AG10803 (cell line): ENCODE results near the gene MAIP1.
"Not testable (repeated sequence)": the region's sequence is repeated elsewhere in the genome, so short reads cannot be mapped to it uniquely, and the experiment has no call there.

Experiments
- DNase-seq: peaks from one replicate; pipeline ENCODE4 v3.0.0; 2010; ENCODE audit warnings: low read depth
- H3K4me3 ChIP-seq: 2 replicates; pipeline ENCODE4 v1.5.1; 2011; ENCODE audit warnings: mild to moderate bottlenecking, low read length, control low read depth
- TF ChIP-seq, protein P1 (sequence below): conservative IDR thresholded peaks from 2 replicates; pipeline ENCODE4 v1.5.1; 2011; ENCODE audit warnings: mild to moderate bottlenecking, low read length, control low read depth, inconsistent platforms

MAIP1 gene

DNA sequence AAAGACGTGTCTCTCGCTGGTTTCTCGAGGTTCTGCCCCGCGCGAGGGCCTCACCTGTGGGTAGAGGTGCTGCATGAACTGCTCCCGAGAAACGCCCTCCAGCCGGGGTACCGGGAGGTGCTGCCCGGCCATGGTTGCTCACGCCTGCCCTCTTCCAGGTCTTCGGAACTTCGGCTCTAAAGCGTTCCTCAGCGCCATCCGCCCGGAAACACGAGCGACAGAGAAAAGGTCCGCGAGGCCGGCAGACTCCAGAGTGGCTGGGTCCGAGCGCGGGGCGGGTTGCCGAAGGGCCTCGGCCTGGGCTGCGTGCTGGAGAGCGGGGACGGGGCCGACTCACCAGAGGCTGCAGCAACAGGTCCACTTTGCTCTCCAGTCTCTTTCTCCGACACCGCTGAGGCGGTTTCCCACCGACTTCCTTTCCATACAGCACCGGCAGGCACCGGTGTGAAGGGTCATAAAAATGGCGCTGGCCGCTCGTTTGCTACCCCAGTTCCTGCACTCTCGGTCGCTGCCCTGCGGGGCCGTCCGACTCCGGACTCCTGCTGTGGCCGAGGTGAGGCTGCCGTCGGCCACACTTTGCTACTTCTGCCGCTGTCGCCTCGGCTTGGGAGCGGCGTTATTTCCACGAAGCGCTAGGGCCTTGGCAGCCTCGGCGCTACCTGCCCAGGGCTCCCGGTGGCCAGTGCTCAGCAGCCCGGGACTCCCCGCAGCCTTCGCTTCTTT is at the start of gene MAIP1, which contains the start of gene TYW5:
TSS of gene MAIP1 (plus strand) at position 244 of the 723 bp plus-strand sequence. CDS start at position 461, 217 bp downstream.
TSS of gene TYW5 (minus strand) at position 153 of the 723 bp plus-strand sequence. CDS start at position 132, 21 bp downstream.
- peak within 1 kb of the TSS; percentile 92 for H3K4me3 ChIP-seq
- DNase-seq = peak; percentile 84
- TF ChIP-seq, protein P1, sequence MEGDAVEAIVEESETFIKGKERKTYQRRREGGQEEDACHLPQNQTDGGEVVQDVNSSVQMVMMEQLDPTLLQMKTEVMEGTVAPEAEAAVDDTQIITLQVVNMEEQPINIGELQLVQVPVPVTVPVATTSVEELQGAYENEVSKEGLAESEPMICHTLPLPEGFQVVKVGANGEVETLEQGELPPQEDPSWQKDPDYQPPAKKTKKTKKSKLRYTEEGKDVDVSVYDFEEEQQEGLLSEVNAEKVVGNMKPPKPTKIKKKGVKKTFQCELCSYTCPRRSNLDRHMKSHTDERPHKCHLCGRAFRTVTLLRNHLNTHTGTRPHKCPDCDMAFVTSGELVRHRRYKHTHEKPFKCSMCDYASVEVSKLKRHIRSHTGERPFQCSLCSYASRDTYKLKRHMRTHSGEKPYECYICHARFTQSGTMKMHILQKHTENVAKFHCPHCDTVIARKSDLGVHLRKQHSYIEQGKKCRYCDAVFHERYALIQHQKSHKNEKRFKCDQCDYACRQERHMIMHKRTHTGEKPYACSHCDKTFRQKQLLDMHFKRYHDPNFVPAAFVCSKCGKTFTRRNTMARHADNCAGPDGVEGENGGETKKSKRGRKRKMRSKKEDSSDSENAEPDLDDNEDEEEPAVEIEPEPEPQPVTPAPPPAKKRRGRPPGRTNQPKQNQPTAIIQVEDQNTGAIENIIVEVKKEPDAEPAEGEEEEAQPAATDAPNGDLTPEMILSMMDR = peak; percentile 19

- TF ChIP-seq, protein P1 = no peak
These were observed 48.2 kb upstream of the MAIP1 start for GRCh38 chr2:199907008-199907714.

GRCh38 chr2:199910338-199911051 is 44.9 kb upstream of the MAIP1 start:
- TF ChIP-seq, protein P1 = no peak
- DNase-seq = no peak

More at GRCh38 chr2:199907008-199907714, 48.2 kb upstream of the MAIP1 start:
- no peak for DNase-seq
- no peak overlapping the region for H3K4me3 ChIP-seq

DNA sequence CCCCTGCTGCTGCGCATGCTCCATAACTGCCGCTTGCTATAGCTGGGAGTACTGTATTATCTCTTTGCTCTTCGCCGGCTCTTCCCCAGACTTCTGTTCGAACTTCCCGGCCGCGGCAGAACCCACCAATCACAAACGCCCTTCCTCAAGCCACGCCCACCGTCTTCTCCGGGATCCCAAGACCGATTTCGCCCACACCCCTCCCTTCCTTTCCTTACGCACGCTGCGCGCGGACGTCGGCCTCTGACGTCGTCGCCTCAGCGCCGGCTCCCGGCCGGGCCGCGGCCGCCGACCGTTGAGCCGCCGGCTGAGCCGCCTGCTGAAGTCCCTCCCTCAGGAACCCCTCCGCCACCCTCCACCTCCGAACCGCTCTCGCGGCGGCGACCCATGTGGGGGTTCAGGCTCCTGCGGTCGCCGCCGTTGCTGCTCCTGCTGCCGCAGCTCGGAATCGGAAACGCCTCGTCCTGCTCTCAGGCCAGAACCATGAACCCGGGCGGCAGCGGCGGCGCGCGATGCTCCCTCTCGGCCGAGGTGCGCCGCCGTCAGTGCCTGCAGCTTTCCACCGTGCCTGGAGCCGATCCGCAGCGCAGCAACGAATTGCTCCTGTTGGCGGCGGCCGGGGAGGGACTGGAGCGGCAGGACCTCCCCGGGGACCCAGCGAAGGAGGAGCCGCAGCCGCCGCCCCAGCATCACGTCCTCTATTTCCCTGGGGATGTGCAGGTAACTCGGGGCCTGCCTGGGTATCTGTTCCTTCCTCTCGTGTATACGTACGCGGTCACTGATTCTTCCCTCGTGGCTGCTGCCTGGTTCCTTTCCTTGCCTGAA is 44.1 kb upstream of the MAIP1 start, which contains the start of gene C2orf69:
TSS of gene C2orf69 (plus strand) at position 242 of the 825 bp plus-strand sequence. CDS start at position 388, 146 bp downstream.
- TF ChIP-seq, protein P1 = no peak
- DNase-seq = peak; percentile 96
- H3K4me3 ChIP-seq = peak within 1 kb of the TSS; percentile 94

More at GRCh38 chr2:199910338-199911051, 44.9 kb upstream of the MAIP1 start:
- peak overlapping the region; percentile 56 for H3K4me3 ChIP-seq

GRCh38 chr2:199911877-199912161 is 43.6 kb upstream of the MAIP1 start:
- TF ChIP-seq, protein P1 = no peak
- peak overlapping the region; percentile 94 for H3K4me3 ChIP-seq
- no peak for DNase-seq

DNA sequence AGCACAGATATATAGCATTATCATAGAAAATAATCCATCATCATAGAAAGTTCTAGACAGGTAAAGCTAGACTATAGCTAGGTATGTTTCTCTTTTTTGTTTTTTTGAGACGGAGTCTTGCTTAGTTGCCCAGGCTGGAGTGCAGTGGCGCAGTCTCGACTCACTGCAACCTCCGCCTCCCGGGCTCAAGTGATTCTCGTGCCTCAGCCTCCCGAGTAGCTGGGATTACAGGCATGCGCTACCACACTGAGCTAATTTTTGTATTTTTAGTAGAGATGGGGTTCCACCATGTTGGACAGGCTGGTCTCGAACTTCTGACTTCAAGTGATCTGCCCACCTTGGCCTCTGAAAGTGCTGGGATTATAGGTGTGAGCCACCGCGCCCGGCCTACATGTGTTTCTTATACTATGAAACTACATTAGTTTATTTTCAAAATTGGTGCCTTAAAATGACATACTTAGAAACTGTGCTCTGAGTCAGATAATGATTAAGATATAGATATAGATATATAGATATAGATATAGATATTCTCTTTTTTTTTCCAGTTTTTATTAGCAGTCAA is 42.7 kb upstream of the MAIP1 start:
- DNase-seq = not testable (repeated sequence)

More for the DNA sequence above, 42.7 kb upstream of the MAIP1 start:
- H3K4me3 ChIP-seq = peak overlapping the region; percentile 94
